H9 (cell line): Measurements from ENCODE around the gene CDC123. TPM values are rescaled to one million over a fixed set of nuclear protein-coding genes. Genes with fewer than 3 reads are reported as not detected.

ENCODE experiments used
- DNase-seq: peaks from one replicate; pipeline ENCODE4 v3.0.0-alpha.2; 2017
- H2AFZ ChIP-seq: one replicate; pipeline ENCODE4 v1.6.1; 2013; ENCODE audit warnings: mild to moderate bottlenecking, low read length, control low read depth, moderate library complexity
- H2AK5ac ChIP-seq: 2 replicates; pipeline ENCODE4 v1.6.1; 2013; ENCODE audit warnings: low read length, control low read depth, mixed read lengths; ENCODE audit not compliant: insufficient read length
- H2BK120ac ChIP-seq: one replicate; pipeline ENCODE4 v1.6.1; 2013; ENCODE audit warnings: low read depth, mild to moderate bottlenecking, low read length, control low read depth, inconsistent platforms; ENCODE audit not compliant: poor library complexity, severe bottlenecking
- H2BK12ac ChIP-seq: 2 replicates; pipeline ENCODE4 v1.6.1; 2013; ENCODE audit warnings: low read length, control low read depth, mixed read lengths, low read depth; ENCODE audit not compliant: insufficient read length
- H2BK15ac ChIP-seq: 2 replicates; pipeline ENCODE4 v1.6.1; 2013; ENCODE audit warnings: low read depth, low read length, control low read depth
- H2BK20ac ChIP-seq: one replicate; pipeline ENCODE4 v1.6.1; 2013; ENCODE audit warnings: low read depth, mild to moderate bottlenecking, low read length, control low read depth, inconsistent platforms; ENCODE audit not compliant: poor library complexity, severe bottlenecking
- H2BK5ac ChIP-seq: 2 replicates; pipeline ENCODE4 v1.6.1; 2013; ENCODE audit warnings: low read length, control low read depth, mixed read lengths; ENCODE audit not compliant: insufficient read length
- H3K14ac ChIP-seq: 2 replicates; pipeline ENCODE4 v1.6.1; 2013; ENCODE audit warnings: low read length, control low read depth; ENCODE audit not compliant: insufficient read depth
- H3K18ac ChIP-seq: 2 replicates; pipeline ENCODE4 v1.6.1; 2013; ENCODE audit warnings: low read depth, mild to moderate bottlenecking, mixed read lengths, low read length, control low read depth; ENCODE audit not compliant: insufficient read length
- H3K23ac ChIP-seq: 2 replicates; pipeline ENCODE4 v1.6.1; 2013; ENCODE audit warnings: low read length, control low read depth, mixed read lengths, low read depth; ENCODE audit not compliant: insufficient read length
- H3K23me2 ChIP-seq: 2 replicates; pipeline ENCODE4 v1.6.1; 2013; ENCODE audit warnings: low read depth, mild to moderate bottlenecking, mixed read lengths, low read length, control low read depth; ENCODE audit not compliant: insufficient read length, poor library complexity, severe bottlenecking
- H3K27ac ChIP-seq: 2 replicates; pipeline ENCODE4 v1.5.1; 2013; ENCODE audit warnings: low read length, control low read depth, mixed read lengths, low read depth; ENCODE audit not compliant: insufficient read length
- H3K27me3 ChIP-seq: 2 replicates; pipeline ENCODE4 v1.6.1; 2013; ENCODE audit warnings: low read length, control low read depth, inconsistent platforms; ENCODE audit not compliant: insufficient read depth
- H3K4ac ChIP-seq: 2 replicates; pipeline ENCODE4 v1.6.1; 2013; ENCODE audit warnings: low read depth, mild to moderate bottlenecking, control low read depth, inconsistent platforms, low read length, moderate library complexity
- H3K4me1 ChIP-seq: 2 replicates; pipeline ENCODE4 v1.6.1; 2013; ENCODE audit warnings: low read length, control low read depth, inconsistent platforms; ENCODE audit not compliant: insufficient read depth
- H3K4me2 ChIP-seq: 2 replicates; pipeline ENCODE4 v1.6.1; 2013; ENCODE audit warnings: low read length, control low read depth, mixed read lengths; ENCODE audit not compliant: insufficient read length, insufficient read depth
- H3K56ac ChIP-seq: 2 replicates; pipeline ENCODE4 v1.6.1; 2013; ENCODE audit warnings: low read depth, mild to moderate bottlenecking, mixed read lengths, low read length, control low read depth; ENCODE audit not compliant: insufficient read length
- H3K79me1 ChIP-seq: 2 replicates; pipeline ENCODE4 v1.6.1; 2013; ENCODE audit warnings: low read depth, mild to moderate bottlenecking, moderate library complexity, low read length, control low read depth, inconsistent platforms; ENCODE audit not compliant: insufficient read depth, poor library complexity, severe bottlenecking
- H3K79me2 ChIP-seq: 2 replicates; pipeline ENCODE4 v1.6.1; 2013; ENCODE audit warnings: low read length, control low read depth, inconsistent platforms; ENCODE audit not compliant: insufficient read depth
- H3K9ac ChIP-seq: 2 replicates; pipeline ENCODE4 v1.6.1; 2013; ENCODE audit warnings: low read length, control low read depth, mixed read lengths; ENCODE audit not compliant: insufficient read length; ENCODE audit errors: extremely low read depth
- H3K9me3 ChIP-seq: one replicate; pipeline ENCODE4 v1.6.1; 2013; ENCODE audit warnings: low read depth, low read length, inconsistent platforms; ENCODE audit not compliant: control insufficient read depth
- H3T11ph ChIP-seq: one replicate; pipeline ENCODE4 v1.6.1; 2013; ENCODE audit warnings: mild to moderate bottlenecking, low read length, control low read depth, inconsistent platforms
- H4K20me1 ChIP-seq: one replicate; pipeline ENCODE4 v1.6.1; 2013; ENCODE audit not compliant: control insufficient read depth, insufficient read length, insufficient read depth
- H4K5ac ChIP-seq: 2 replicates; pipeline ENCODE4 v1.6.1; 2013; ENCODE audit warnings: low read depth, mild to moderate bottlenecking, mixed read lengths, low read length, control low read depth; ENCODE audit not compliant: insufficient read length
- H4K8ac ChIP-seq: replicated peaks from 2 replicates; pipeline ENCODE4 v1.6.1; 2013; ENCODE audit warnings: low read length, control low read depth, mixed read lengths, low read depth; ENCODE audit not compliant: insufficient read length
- H4K91ac ChIP-seq: 2 replicates; pipeline ENCODE4 v1.6.1; 2013; ENCODE audit warnings: low read depth, mild to moderate bottlenecking, moderate library complexity, mixed read lengths, low read length, control low read depth; ENCODE audit not compliant: insufficient read length
- H3K27ac Mint-ChIP-seq, 3 experiments: 2 replicates in 2 of 3; 3 replicates in 1 of 3; pipeline ENCODE4 v1.8.0; 2020 to 2021; ENCODE audit warnings: mixed read lengths in 3 of 3, mild to moderate bottlenecking in 1 of 3, moderate library complexity in 1 of 3
- H3K27me3 Mint-ChIP-seq: 2 replicates; pipeline ENCODE4 v1.8.0; 2021; ENCODE audit warnings: low read depth, mild to moderate bottlenecking, moderate library complexity, mixed read lengths
- H3K36me3 Mint-ChIP-seq, 3 experiments: 2 replicates in 2 of 3; 3 replicates in 1 of 3; pipeline ENCODE4 v1.8.0; 2020 to 2021; ENCODE audit warnings: low read depth in 3 of 3, mixed read lengths in 3 of 3; ENCODE audit not compliant: insufficient read depth in 1 of 3
- H3K4me1 Mint-ChIP-seq, 2 experiments: 2 replicates each; pipeline ENCODE4 v1.8.0; 2020; ENCODE audit warnings: mixed read lengths in 2 of 2
- H3K4me3 Mint-ChIP-seq, 2 experiments: 2 replicates in 1 of 2; 3 replicates in 1 of 2; pipeline ENCODE4 v1.8.0; 2020 to 2021; ENCODE audit warnings: mild to moderate bottlenecking in 2 of 2, mixed read lengths in 2 of 2, moderate library complexity in 1 of 2
- H3K9me3 Mint-ChIP-seq, 2 experiments: 2 replicates in 1 of 2; 3 replicates in 1 of 2; pipeline ENCODE4 v1.8.0; 2020; ENCODE audit warnings: mild to moderate bottlenecking in 2 of 2, mixed read lengths in 2 of 2, moderate library complexity in 1 of 2
- CTCF ChIP-seq: fragments of 200-600 bp; sonication (generic); conservative IDR thresholded peaks from 3 replicates; pipeline ENCODE4 v1.8.0; 2021; ENCODE audit warnings: antibody characterized with exemption, mild to moderate bottlenecking
- WGBS: extraction: QIAGEN DNeasy Blood & Tissue Kit; methylation state at CpG from one replicate; pipeline ENCODE4 v1.1.7; 2013; ENCODE audit warnings: missing lambda C conversion rate, low lambda C conversion rate, mixed read lengths; ENCODE audit not compliant: insufficient read length; ENCODE audit errors: extremely low coverage; 5-methylcytosine and 5-hydroxymethylcytosine counted together
- total RNA-seq: library from RNA; stranded (reverse); gene quantifications from 2 replicates; pipeline ENCODE4 v1.2.1, GENCODE V29; 2021

The CDC123 gene
- total RNA-seq, 1 experiment from 2014 or later: 159 TPM

- H3K23ac ChIP-seq: no peak overlapping the region
- no peak overlapping the region for H3K56ac ChIP-seq
- H4K91ac ChIP-seq: no peak overlapping the region
- H3K27ac Mint-ChIP-seq: no peak overlapping the region
- no peaks in the 10 kb centered on the region; the same call in 1 of the 2 replicates for H3K79me2 ChIP-seq
- no peak overlapping the region for H2BK5ac ChIP-seq
- no CpG with 5 or more reads among the region's 7 CpGs for WGBS
- no peak overlapping the region for H3K9ac ChIP-seq
- no peak overlapping the region for H2BK20ac ChIP-seq
- no peak overlapping the region for H2AFZ ChIP-seq
- H3K4ac ChIP-seq: no peak overlapping the region
- peaks cover 26 to 27% of the 10 kb centered on the region in 2 experiments for H3K4me1 Mint-ChIP-seq
- H3K9me3 ChIP-seq: no peaks in the 10 kb centered on the region
- no peak overlapping the region for H4K8ac ChIP-seq
- H4K5ac ChIP-seq: no peak overlapping the region
- H3K27me3 Mint-ChIP-seq: no peaks in the 10 kb centered on the region
- no peak for TF ChIP-seq CTCF
- H3K36me3 Mint-ChIP-seq: peaks cover 14 to 54% (median 35%) of the 10 kb centered on the region in 3 experiments; a peak in 6 of 7 replicates
- H2BK15ac ChIP-seq: no peak overlapping the region
- H3K14ac ChIP-seq: no peak overlapping the region
- H3K4me2 ChIP-seq: no peak overlapping the region
- H3K9me3 Mint-ChIP-seq: no peaks in the 10 kb centered on the region
- no peak overlapping the region for H3K18ac ChIP-seq
- no peak overlapping the region for H3T11ph ChIP-seq
- peaks cover 13% of the 10 kb centered on the region for H3K79me1 ChIP-seq
- H4K20me1 ChIP-seq: no peaks in the 10 kb centered on the region
- H3K4me3 Mint-ChIP-seq: no peak overlapping the region
- H3K27ac ChIP-seq: no peak overlapping the region
- no peak for DNase-seq
- H3K23me2 ChIP-seq: no peaks in the 10 kb centered on the region
- no peak overlapping the region for H2AK5ac ChIP-seq
- peaks cover 11% of the 10 kb centered on the region for H3K4me1 ChIP-seq
- no peak overlapping the region for H2BK120ac ChIP-seq
- no peaks in the 10 kb centered on the region for H3K27me3 ChIP-seq
- H2BK12ac ChIP-seq: no peak overlapping the region
Measured at GRCh38 chr10:12184165-12184564, 11.8 kb upstream of the CDC123 start.
